Motor neuron (in vitro differentiated cells): Measurements from ENCODE around the gene CDC25C. TPM values are rescaled to one million over a fixed set of nuclear protein-coding genes. Genes with fewer than 3 reads are reported as not detected.

Experiments
- ATAC-seq, 8 experiments: fragments of 200-7000 bp; cut with Tn5 transposase; replicated peaks in 6 of 8; 2 replicates each; pipeline ENCODE4 v1.8.0; 2021; ENCODE audit warnings: mild to moderate bottlenecking in 8 of 8, moderate library complexity in 8 of 8
- H3K27ac ChIP-seq, 2 donors: fragments of 250-450 bp; sonication (Bioruptor Pico); 2 replicates each; pipeline ENCODE4 v1.9.0; 2021; ENCODE audit warnings: antibody characterized with exemption in 2 of 2, mild to moderate bottlenecking in 2 of 2, moderate library complexity in 1 of 2
- H3K4me1 ChIP-seq, 2 donors: fragments of 250-450 bp; sonication (Bioruptor Pico); replicated peaks in 1 of 2; 2 replicates each; pipeline ENCODE4 v1.6.1; 2021; ENCODE audit warnings: antibody characterized with exemption in 2 of 2, mild to moderate bottlenecking in 2 of 2, moderate library complexity in 1 of 2
- H3K4me3 ChIP-seq, 5 donors: fragments of 250-450 bp; sonication (Bioruptor Pico); 2 replicates each; pipeline ENCODE4 v1.9.0; 2021; ENCODE audit warnings: antibody characterized with exemption in 5 of 5, mild to moderate bottlenecking in 5 of 5, moderate library complexity in 4 of 5
- WGBS, 10 experiments: fragments of 450-650 bp; shearing (Covaris generic); methylation state at CpG; one replicate each; pipeline ENCODE4 v1.0.0; 2022; 5-methylcytosine and 5-hydroxymethylcytosine counted together
- in situ Hi-C, 9 experiments: fragments of 400-800 bp; cut with MboI; loops; one replicate each; pipeline ENCODE4 v1.15.0; 2021; ENCODE audit warnings: low sequenced_read_pairs in 9 of 9, low pct_unique_long_range_greater_than_20kb in 2 of 9; ENCODE audit not compliant: unreplicated experiment in 9 of 9
- total RNA-seq, 8 experiments: library from RNA; unstranded; fragments of 300-600 nt; gene quantifications; 2 replicates each; pipeline versions ENCODE4 v1.2.3 to v1.2.4, GENCODE V29; 2022

CDC25C gene
- total RNA-seq, result 10 to 100 TPM in 2 of 8 experiments, 1 to 10 TPM in 3, under 1 TPM in 3; 0.15 to 17.7 (median 1.3) TPM

- no peak within 1 kb of the TSS for H3K27ac ChIP-seq
- in situ Hi-C loops, result no loop called here
- peak; percentile 99 to 100 (median 99) for ATAC-seq
- 0 to 5% (median 0%) methylated on average over 2 to 29 of the region's 55 CpGs for WGBS, 10 experiments
- H3K4me1 ChIP-seq, result no peaks in the 10 kb centered on the region
- H3K4me3 ChIP-seq, result peak within 1 kb of the TSS; percentile 29 to 46 (median 42)
These were observed at the start of gene CDC25C for GRCh38 chr5:138331449-138332368. CDC25C (minus strand) TSS chr5:138331804; CDS start chr5:138331180, 624 bp downstream.

DNA sequence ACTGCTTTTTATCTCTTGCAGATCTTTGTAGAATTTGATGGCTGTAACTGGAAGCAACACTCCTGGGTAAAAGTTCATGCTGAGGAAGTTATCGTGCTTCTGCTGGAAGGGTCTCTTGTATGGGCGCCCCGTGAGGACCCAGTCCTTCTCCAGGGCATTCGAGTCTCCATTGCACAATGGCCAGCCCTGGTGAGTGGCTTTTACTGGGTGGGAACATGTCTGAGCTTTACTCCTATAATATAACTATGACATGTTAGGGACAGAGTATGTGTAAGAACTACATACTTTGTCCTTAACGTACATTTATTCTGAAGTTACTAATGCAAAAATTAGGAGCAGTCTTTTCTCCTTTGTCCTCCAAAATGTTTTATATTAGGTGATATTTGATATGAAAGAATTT lies 41.0 kb upstream of the CDC25C start:
- Histone ChIP-seq H3K27ac (no peak overlapping the region), H3K4me3 (no peak overlapping the region), H3K4me1 (no peaks in the 10 kb centered on the region)
- in situ Hi-C loops, result no loop called here
- WGBS, 10 experiments, result 0 to 100% (median 66%) methylated on average over 1 to 5 of the region's 5 CpGs; no CpG with 5 or more reads in 1 of the 10 experiments
- ATAC-seq, result no peak

GRCh38 chr5:138372225-138372624 lies 40.6 kb upstream of the CDC25C start:
- ATAC-seq, result peak in 2 of 8 experiments; percentile 37 to 39
- WGBS, 10 experiments, result 0 to 100% (median 61%) methylated on average over 1 of the region's 1 CpG; no CpG with 5 or more reads in 2 of the 10 experiments
- Histone ChIP-seq H3K4me3 (no peak overlapping the region), H3K4me1 (no peaks in the 10 kb centered on the region), H3K27ac (no peak overlapping the region)
- in situ Hi-C loops, result no loop called here

GRCh38 chr5:138371454-138371853 lies 39.9 kb upstream of the CDC25C start:
- ATAC-seq, result peak in 1 of 8 experiments; percentile 35
- 80 to 100% (median 100%) methylated on average over 1 to 2 of the region's 2 CpGs; no CpG with 5 or more reads in 2 of the 10 experiments for WGBS, 10 experiments
- in situ Hi-C loops, result no loop called here
- no peak overlapping the region for H3K27ac ChIP-seq
- no peak overlapping the region for H3K4me3 ChIP-seq
- H3K4me1 ChIP-seq, result peaks cover 0 to under 1% of the 10 kb centered on the region in 2 donors

GRCh38 chr5:138370537-138370936 lies 38.9 kb upstream of the CDC25C start:
- ATAC-seq, result peak in 4 of 8 experiments; percentile 21 to 68 (median 50)
- Histone ChIP-seq H3K4me3 (no peak overlapping the region), H3K27ac (no peak overlapping the region), H3K4me1 (peaks cover 0 to 3% of the 10 kb centered on the region in 2 donors)
- WGBS, 10 experiments, result 20 to 100% (median 83%) methylated on average over 1 to 2 of the region's 3 CpGs; no CpG with 5 or more reads in 7 of the 10 experiments
- in situ Hi-C loops, result no loop called here

DNA sequence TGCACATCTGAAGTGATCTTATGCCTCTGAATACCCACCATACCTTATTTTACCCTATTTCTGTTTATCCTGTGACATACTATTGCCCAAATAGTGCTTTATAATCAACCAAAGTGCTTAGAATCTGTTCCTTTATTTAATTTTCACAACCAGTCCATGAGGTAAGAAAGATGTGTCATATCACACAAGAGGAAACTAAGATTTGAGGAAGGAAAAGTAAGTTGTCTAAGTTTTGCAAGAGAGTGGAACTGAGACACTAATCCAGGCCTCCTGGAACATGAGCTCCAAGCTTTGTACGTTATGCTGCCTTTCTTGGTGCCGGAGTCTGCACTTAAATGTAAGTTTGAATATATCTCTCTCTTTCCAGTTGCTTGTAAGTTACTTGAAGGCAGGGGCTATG lies 38.1 kb upstream of the CDC25C start:
- Histone ChIP-seq H3K27ac (no peak overlapping the region), H3K4me1 (peaks cover 0 to 3% of the 10 kb centered on the region in 2 donors), H3K4me3 (no peak overlapping the region)
- WGBS, 10 experiments, result 56 to 100% (median 92%) methylated on average over 1 to 2 of the region's 2 CpGs
- no peak for ATAC-seq
- in situ Hi-C loops, result no loop called here

DNA sequence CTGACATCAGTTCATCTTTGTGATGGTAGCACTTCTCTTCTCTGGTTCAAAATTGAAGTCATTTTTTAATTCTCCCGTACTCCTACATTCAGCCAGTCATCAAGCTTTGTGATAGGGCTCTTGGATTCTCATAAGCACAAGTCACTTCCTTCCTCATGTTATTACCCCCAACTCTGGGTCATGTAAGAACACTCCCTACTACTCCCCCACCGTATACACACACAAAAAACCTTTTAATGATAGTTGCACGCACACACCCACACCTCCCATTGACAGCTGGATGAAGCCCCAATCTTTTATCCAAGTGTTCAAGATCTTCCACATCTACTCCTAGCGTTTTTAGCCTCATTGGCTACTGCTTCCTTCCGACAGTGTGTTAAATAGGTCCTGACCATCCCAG lies 37.7 kb upstream of the CDC25C start:
- in situ Hi-C loops, result no loop called here
- WGBS, 10 experiments, result 76 to 100% (median 84%) methylated on average over 1 to 4 of the region's 5 CpGs; no CpG with 5 or more reads in 3 of the 10 experiments
- H3K27ac ChIP-seq, result no peak overlapping the region
- peaks cover 0 to 3% of the 10 kb centered on the region in 2 donors for H3K4me1 ChIP-seq
- H3K4me3 ChIP-seq, result no peak overlapping the region
- ATAC-seq, result no peak

DNA sequence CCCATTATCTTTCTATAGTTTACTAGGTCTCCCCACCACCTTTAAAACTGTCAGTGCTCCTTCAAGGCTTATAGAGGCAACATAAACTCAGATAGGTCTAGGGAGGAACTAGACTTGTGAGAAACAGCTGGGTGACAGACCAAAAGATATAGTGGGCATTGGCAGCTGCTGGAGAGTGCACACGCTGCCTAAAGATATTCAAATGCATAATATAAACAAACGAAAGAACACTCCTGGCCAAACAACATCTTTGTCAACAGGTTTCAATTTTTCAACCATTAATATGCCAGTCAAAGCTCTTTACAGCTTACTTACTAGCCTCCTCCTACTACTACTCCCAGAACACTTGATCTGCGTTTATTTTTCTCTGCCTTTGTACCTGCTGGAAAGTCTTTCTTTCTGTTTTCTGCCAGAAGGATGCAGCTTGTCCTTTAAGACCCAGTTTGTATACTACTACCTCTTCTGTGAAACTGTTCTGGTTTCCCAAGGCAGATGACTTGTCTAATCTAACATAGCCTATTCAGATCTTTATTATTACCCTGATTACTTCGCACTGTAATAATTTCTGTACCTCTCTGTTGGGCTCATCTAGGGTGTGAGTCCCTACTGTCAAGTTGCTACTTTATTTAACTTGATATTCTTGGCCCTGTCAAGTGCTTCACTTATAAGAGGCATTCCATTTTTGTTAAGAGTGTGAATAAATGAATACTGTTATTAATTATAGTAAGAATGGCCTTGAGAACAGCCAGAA lies 35.2 kb upstream of the CDC25C start:
- 21 to 100% (median 56%) methylated on average over 2 to 4 of the region's 4 CpGs for WGBS, 10 experiments
- no peak overlapping the region for H3K27ac ChIP-seq

DNA sequence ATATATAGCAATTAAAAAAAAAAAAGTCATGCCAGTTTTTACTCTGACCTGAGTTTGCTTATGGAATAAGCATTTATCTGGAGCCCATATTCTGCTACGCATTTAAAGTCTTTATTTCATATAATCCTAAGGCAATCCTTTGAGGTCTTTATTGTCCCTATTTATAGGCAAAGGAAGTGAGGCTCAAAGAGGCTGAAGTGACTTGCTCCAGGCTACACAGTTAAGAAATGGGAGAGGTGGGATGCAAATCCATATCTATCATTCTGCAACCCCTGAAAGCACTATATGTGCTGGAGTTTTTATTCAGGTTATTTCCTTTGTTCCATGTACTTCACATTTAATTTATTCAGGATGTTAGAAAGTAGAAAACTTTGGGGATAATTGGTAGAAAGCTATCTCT lies 33.0 kb upstream of the CDC25C start:
- ATAC-seq, result no peak
- in situ Hi-C loops, result no loop called here
- WGBS, 10 experiments, result 29 to 100% (median 100%) methylated on average over 1 of the region's 1 CpG; no CpG with 5 or more reads in 1 of the 10 experiments

More for the DNA sequence above, 35.2 kb upstream of the CDC25C start:
- peak in 3 of 8 experiments; percentile 60 to 74 (median 72) for ATAC-seq
- H3K4me1 ChIP-seq, result peaks cover 0 to 5% of the 10 kb centered on the region in 2 donors
- H3K4me3 ChIP-seq, result no peak overlapping the region
- in situ Hi-C loops, result no loop called here

GRCh38 chr5:138360941-138361452 lies 29.4 kb upstream of the CDC25C start:
- no peak overlapping the region for H3K4me3 ChIP-seq
- ATAC-seq, result no peak
- in situ Hi-C loops, result no loop called here
- 80 to 100% (median 90%) methylated on average over 1 of the region's 1 CpG; no CpG with 5 or more reads in 6 of the 10 experiments for WGBS, 10 experiments
- no peak overlapping the region for H3K27ac ChIP-seq
- H3K4me1 ChIP-seq, result peaks cover 0 to 11% of the 10 kb centered on the region in 2 donors

More for the DNA sequence above, 33.0 kb upstream of the CDC25C start:
- H3K4me1 ChIP-seq, result peaks cover 0 to 14% of the 10 kb centered on the region in 2 donors
- H3K4me3 ChIP-seq, result no peak overlapping the region
- H3K27ac ChIP-seq, result no peak overlapping the region

GRCh38 chr5:138359621-138360020 lies 28.0 kb upstream of the CDC25C start:
- 67 to 100% (median 93%) methylated on average over 1 to 3 of the region's 3 CpGs; no CpG with 5 or more reads in 1 of the 10 experiments for WGBS, 10 experiments
- peaks cover 11 to 12% of the 10 kb centered on the region in 2 donors for H3K4me1 ChIP-seq
- no peak overlapping the region for H3K27ac ChIP-seq
- no peak for ATAC-seq
- no peak overlapping the region for H3K4me3 ChIP-seq
- in situ Hi-C loops, result no loop called here

GRCh38 chr5:138354926-138355378 lies 23.3 kb upstream of the CDC25C start:
- WGBS, 10 experiments, result 0 to 28% (median 7%) methylated on average over 2 to 6 of the region's 6 CpGs; no CpG with 5 or more reads in 3 of the 10 experiments
- ATAC-seq, result peak in 5 of 8 experiments; percentile 21 to 45 (median 32)
- H3K27ac ChIP-seq, result no peak overlapping the region
- H3K4me3 ChIP-seq, result peak overlapping the region; percentile 69 to 100 (median 97)
- peaks cover 0 to 15% of the 10 kb centered on the region in 2 donors for H3K4me1 ChIP-seq
- in situ Hi-C loops, result no loop called here
